Activated CD8-positive, alpha-beta memory T cell treated with anti-CD3 and anti-CD28 coated beads for 1 hour (primary cell): ENCODE results near the gene LBH.

Experiments
- DNase-seq, 2 donors: peaks; one replicate each; pipeline ENCODE4 v3.0.0-alpha.2; 2020; ENCODE audit warnings: low read depth in 1 of 2; ENCODE audit errors: extremely low read depth in 1 of 2

The LBH gene

DNA sequence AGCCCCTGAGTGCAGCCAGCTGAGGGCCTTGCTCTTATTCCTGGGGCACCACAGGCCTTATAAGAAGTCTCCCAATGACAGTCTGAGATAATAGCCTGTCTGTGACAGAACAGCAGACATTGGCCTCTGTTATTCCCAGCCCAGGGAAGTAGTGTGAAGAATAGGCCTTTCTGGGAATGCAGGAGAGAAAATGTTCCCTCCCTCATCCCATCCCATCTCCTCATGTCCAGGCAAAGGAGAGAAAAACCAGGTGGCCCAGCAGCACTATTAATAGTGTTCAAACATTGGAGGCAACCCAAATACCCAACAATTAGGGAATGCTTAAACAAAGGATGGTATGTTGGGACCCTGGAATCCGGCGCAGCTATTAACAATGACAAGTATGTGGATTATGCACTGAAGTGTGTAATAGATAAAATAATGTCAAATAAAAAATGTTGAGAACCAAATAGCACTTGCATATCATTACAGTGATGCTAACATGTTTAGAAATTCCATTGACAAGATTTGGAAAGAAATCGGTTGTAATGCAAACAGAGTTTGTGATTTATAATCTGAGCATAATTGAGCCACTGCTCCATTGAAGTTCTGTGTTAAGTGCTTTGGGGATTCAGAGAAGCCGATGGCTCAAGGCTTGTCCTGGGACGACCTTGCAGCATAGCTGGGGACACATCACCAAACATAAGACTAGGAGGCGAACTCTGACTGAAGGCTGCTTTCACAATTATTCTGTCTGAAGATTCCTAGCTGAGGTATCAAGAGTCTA, 69.3 kb downstream of the LBH start:
- DNase-seq, result no peak

GRCh38 chr2:30301551-30301950, 70.2 kb downstream of the LBH start:
- no peak for DNase-seq

- DNase-seq, result no peak
Observed at GRCh38 chr2:30302566-30302965, 71.2 kb downstream of the LBH start.

DNA sequence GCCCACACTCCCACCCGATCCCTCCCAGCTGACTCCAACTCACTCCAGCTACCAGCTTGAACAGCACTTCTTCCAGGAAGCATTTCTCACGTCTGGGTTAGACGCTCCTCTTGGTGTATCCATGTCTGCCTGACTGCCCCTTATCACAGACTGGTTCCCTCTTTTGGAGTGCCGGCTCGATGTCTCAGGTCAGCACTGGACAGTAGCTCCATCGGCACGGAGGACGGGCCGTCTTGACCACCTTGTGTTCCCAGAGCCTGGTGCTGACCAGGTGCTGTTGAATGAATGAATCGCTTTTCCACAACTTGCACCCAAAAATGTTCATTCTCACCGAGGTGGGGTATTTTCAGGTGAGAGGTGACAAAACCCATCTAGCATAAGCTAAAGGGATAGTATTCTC, 71.8 kb downstream of the LBH start:
- no peak for DNase-seq

DNA sequence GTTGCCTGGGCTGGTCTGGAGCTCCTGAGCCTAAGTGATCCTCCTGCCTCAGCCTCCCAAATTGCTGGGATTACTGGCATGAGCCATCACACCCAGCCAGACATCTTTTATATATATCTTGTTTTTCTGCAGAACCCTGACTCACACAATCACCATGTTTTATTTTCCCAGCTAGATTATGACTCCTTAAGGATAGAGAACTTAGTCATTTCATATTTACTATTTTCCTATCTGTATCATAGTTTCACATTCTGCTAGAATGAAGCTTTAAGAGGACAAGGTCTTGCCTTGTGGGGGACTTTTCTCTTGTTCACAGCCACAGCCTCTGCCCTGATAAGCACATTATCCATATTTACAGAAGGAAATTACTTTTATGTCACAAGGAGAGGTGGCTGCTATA, 73.9 kb downstream of the LBH start:
- DNase-seq, result no peak

DNA sequence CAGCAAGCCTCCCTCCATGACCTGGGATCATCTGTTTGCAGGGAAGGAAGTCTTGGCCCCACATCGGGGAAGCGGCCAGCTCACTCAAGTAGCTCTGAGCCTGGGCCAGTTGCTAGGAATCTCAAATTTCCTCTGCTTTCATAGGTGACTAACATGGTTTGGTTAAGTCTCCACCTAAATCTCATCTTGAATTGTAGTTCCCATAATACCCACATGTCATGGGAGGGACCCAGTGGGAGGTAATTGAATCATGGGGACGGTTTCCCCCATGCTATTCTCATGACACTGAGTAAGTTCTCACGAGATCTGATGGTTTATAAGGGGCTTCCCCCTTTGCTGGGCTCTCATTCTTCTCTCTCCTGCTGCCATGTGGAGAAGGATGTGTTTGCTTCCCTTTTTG, 75.2 kb downstream of the LBH start:
- DNase-seq, result no peak

DNA sequence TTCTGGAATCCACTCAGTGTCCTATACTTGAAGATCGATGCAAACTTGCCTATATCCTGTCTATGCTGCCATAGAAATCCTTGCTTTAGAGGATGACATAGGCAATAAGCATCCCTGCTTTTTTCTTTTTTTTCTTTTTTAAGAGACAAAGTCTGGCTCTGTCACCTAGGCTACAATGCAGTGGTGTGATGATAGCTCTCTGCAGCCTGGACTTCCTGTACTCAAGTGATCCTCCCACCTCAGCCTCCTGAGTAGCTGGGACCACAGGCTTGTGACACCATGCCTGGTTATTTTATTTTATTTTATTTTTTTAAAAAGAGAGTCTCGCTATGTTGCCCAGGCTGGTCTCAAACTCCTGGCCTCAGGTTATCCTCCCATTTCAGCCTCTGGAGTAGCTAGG, 76.9 kb downstream of the LBH start:
- no peak for DNase-seq
